Mononuclear cell (primary cell): ENCODE measurements around the gene ALG14. TPM values are rescaled to one million over a fixed set of nuclear protein-coding genes. Genes with fewer than 3 reads are reported as not detected.

Experiments
- H3K27me3 ChIP-seq: 2 replicates; pipeline ENCODE4 v1.6.0; 2011; ENCODE audit warnings: low read length, control low read depth; ENCODE audit not compliant: insufficient read depth
- H3K4me1 ChIP-seq: 2 replicates; pipeline ENCODE4 v1.5.1; 2011; ENCODE audit warnings: mild to moderate bottlenecking, low read length, control low read depth; ENCODE audit not compliant: insufficient read depth
- H3K4me3 ChIP-seq: 2 replicates; pipeline ENCODE4 v1.5.1; 2011; ENCODE audit warnings: mild to moderate bottlenecking, low read length, moderate library complexity
- H3K9me3 ChIP-seq: 2 replicates; pipeline ENCODE4 v1.5.1; 2011; ENCODE audit warnings: low read depth, mild to moderate bottlenecking, control low read depth, low read length
- total RNA-seq: library from RNA; depleted of rRNA; stranded (reverse); fragments of >200 nt; gene quantifications from one replicate; pipeline ENCODE4 v1.2.3, GENCODE V29; 2012

The ALG14 gene, protein sequence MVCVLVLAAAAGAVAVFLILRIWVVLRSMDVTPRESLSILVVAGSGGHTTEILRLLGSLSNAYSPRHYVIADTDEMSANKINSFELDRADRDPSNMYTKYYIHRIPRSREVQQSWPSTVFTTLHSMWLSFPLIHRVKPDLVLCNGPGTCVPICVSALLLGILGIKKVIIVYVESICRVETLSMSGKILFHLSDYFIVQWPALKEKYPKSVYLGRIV
- 0.21 TPM for total RNA-seq

DNA sequence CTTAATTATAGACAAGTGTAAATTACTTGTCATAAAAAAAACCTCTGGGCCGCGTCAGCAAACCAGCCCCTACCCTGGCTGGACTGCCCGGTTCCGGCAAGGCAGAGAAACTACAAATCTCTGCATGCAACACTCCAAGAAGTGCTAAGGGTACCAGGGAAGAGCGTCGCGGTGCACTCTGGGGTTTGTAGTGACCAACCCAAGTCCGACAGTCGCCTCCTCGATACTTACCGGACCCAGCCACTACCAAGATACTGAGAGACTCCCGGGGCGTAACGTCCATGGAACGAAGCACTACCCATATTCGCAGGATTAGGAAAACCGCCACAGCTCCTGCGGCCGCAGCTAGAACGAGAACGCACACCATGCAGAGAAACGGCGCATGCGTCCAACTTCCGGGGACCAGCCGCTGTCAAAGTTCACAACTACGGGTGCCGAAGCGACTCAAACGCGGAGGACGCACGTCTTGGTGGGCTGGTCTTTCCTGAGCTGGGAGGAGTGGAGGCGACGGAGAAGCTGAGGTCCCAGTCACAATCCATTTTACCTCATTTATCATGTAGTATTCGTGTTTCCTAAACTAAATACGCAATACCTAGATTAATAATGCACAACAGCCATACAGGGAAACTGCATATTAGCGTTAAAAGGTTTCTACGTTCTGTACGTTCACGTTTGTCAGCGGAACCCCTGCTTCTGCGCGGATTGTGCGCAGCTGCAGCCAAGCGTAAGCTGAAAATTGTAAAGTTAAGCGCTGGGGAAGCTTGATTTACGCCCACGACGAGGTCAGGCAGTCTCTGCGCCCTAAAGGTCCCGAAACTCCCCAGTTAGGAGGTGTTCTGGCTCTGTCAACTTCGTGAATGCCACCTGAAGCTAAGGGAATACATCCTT lies at the start of gene ALG14:
ALG14 (minus strand) TSS at position 420 of the 888 bp plus-strand sequence; CDS start at position 367, 53 bp downstream.
- no peaks in the 10 kb centered on the region for H3K9me3 ChIP-seq
- peak within 1 kb of the TSS; percentile 63 for H3K4me3 ChIP-seq

DNA sequence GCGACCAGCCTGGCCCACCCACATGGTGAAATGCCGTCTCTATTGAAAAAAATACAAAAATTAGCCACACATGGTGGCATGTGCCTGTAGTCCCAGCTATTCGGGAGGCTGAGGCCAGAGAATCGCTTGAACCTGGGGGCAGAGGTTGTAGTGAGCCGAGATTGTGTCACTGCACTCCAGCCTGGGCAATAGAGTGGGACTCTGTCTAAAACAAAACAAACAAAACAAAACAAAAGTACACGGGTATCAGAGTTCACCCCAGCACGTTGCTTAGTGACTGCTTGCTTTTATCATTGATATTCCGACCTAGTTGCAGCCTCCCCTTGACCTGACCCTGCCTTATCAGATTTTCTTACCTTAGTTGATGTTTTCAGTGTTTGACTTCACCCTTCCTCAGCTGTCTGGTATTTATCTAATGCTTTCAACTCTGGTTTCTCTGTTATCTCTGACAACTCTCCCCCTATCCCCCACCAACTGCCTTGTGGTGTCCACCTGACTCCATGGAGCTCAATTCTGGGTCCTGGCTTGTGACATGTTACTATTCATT lies 49.5 kb upstream of the ALG14 start:
- Histone ChIP-seq H3K9me3 (no peaks in the 10 kb centered on the region), H3K4me3 (no peak overlapping the region), H3K4me1 (peaks cover 8% of the 10 kb centered on the region), H3K27me3 (peaks cover 44% of the 10 kb centered on the region)

More for the DNA sequence above, at the start of gene ALG14:
- Histone ChIP-seq H3K4me1 (peaks cover 15% of the 10 kb centered on the region), H3K27me3 (no peaks in the 10 kb centered on the region)

DNA sequence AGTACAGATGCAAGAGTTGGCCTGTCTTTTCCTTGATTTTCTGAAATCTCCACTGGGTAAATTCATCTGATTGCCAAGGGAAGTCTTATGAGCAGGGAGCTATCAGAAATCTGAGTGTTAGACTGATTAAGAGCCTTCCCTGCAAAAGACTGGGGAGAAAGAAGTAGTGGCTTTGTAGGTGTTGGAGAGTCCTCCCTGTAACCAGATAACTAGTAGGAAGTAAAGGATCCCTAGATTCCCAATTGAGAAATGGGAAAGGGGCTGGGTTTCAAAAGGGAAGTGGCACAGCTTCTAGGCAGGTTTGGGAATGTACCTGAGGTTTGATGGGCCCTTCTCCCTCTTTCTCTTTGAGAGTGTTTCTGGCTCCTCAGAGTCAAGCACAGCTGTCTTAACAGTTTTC lies 46.5 kb upstream of the ALG14 start:
- no peaks in the 10 kb centered on the region for H3K9me3 ChIP-seq
- H3K4me1 ChIP-seq = peaks cover 15% of the 10 kb centered on the region
- peaks cover 61% of the 10 kb centered on the region for H3K27me3 ChIP-seq
- H3K4me3 ChIP-seq = no peak overlapping the region

DNA sequence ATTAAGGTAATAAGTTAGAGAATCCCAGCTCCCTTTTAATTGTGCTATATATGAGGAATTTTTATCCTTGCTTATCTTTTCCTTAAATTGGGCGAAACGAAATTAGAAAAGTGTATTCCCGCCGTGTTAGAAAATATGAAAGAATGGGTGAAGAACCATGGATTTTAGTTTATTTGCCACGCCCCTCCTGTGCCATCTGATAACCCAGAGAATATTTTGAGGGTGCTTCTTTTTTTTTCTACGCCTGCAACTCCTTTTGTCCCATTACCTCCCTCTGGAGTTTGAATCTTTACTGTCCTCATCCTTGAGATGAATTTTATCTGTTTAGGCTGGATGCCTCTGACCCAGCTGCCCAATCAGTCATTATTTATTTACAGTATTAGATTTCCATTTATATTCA lies 46.0 kb upstream of the ALG14 start:
- H3K9me3 ChIP-seq = no peaks in the 10 kb centered on the region
- peaks cover 15% of the 10 kb centered on the region for H3K4me1 ChIP-seq
- H3K27me3 ChIP-seq = peaks cover 66% of the 10 kb centered on the region
- no peak overlapping the region for H3K4me3 ChIP-seq

DNA sequence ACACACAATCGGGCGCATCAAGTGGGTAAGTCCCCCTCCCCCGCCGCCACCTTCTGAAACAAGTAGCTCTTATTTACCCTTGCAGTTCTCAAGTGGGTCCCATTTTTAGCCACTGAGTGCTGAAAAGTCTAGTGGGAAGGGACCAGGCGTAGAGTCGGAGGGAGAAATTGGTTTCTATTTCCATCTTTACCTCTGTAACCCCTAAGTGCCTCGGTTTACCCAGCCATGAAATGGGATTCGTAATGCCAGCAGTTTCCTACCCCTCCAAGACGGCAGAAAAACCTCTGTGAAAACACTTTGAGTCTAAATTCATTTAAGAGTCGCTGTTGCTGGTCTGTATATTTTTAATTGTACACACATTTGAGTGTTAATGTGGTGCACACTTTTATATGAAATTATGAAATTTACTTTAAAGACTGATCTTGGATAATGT lies 45.3 kb upstream of the ALG14 start:
- Histone ChIP-seq H3K4me3 (peak overlapping the region; percentile 48), H3K9me3 (no peaks in the 10 kb centered on the region), H3K27me3 (peaks cover 66% of the 10 kb centered on the region), H3K4me1 (peaks cover 15% of the 10 kb centered on the region)

DNA sequence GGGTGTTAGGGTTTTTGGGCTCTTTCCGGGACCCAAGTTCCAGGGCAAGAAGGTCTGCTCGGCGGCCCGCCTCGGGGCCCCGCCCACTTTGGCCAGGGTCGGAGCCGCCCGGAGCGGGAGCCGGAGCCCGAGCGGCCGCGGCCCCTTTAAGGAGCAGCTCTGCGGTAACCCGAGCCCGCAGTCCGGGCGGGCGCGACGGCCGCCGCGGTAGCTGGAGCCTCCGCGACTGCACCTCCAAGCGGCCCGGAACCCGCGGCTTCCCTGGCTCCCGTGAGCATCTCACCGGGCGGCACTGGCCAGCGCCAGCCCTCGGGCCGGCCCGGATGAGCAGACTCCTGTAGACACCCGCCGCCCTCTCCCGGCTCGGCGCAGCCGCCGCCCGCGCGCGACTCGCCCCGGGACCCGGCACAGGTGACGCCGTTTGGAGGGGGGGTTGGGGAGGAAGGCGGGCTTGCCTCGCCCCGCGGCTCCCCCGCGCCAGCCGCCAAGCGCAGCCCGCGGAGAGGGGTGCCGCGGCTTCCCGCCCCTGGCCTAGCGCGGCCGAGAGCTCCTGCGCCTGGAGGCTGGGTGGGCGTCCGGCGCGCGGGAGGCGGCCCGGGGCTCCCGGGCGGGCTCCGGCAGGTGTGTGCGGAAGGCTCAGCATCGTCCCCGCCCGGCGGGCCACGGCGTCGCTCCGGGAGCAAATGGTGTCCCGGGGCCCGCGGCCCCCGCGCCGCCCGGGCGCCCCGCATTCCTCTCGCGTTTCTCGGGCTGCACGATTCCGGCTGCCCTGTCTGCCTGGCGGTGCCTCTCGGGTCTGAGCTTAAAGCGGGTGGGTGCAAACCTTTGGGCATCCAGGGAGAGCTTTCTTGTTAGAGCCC lies 44.7 kb upstream of the ALG14 start, which contains the start of gene TLCD4:
TLCD4 (plus strand) TSS at position 149 of the 860 bp plus-strand sequence. CDS start 26,547 bp downstream, outside the sequence.
- Histone ChIP-seq H3K4me3 (peak within 1 kb of the TSS; percentile 48), H3K4me1 (peaks cover 15% of the 10 kb centered on the region), H3K9me3 (no peaks in the 10 kb centered on the region), H3K27me3 (peaks cover 65% of the 10 kb centered on the region)

DNA sequence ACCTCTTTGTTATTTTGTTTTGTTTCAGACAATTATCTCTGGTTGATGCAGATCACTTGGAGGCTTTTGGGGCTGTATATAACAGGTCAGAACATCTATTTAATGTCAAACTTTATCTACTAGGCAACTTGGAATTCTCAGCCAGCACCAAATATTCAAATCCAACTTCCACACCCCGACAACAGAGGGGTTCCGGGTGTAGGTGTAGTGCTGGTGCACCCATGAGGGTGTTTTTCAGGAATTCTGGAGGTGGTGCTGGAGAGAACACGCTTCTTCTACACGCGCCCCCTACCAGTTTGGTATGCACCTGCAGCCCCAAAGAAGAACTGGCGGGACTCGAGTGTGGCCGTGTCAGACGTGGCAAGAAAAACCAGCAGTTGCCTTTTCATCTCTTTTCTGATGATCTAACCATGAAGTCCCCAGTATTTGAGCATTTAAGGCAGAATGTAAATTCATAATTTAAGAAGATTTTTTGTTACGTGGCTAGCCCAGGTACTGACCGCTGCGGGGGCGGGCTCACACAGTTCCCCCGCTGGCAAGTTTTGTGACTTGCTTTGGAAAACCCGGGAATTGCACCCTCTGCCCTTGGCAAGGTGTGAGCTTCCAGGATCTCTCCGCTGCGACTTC lies 43.9 kb upstream of the ALG14 start:
- H3K27me3 ChIP-seq = peaks cover 67% of the 10 kb centered on the region
- peaks cover 15% of the 10 kb centered on the region for H3K4me1 ChIP-seq
- H3K9me3 ChIP-seq = no peaks in the 10 kb centered on the region
- H3K4me3 ChIP-seq = peak overlapping the region; percentile 48

DNA sequence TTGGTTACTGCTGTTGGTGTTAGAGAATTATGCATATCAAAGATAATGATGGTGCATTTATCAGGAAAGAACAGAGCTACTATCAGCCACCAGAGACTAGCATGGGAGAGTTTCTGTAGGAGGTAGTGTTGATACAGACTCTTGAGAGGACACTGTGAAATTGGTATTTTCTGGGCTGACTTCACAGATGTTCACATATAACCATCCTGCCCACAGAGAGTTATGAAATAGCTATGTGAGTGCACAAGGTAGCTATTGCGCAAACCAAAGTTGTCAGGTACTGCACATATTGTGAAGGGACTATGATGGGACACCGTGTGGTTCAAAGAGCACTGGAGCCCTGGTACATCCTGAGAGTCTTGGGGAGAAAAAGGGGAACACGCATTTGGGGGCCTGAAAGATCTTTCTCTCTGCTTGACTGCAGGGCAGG lies 43.0 kb upstream of the ALG14 start:
- H3K27me3 ChIP-seq = peaks cover 66% of the 10 kb centered on the region
- no peak overlapping the region for H3K4me3 ChIP-seq
- no peaks in the 10 kb centered on the region for H3K9me3 ChIP-seq
- H3K4me1 ChIP-seq = peaks cover 15% of the 10 kb centered on the region

DNA sequence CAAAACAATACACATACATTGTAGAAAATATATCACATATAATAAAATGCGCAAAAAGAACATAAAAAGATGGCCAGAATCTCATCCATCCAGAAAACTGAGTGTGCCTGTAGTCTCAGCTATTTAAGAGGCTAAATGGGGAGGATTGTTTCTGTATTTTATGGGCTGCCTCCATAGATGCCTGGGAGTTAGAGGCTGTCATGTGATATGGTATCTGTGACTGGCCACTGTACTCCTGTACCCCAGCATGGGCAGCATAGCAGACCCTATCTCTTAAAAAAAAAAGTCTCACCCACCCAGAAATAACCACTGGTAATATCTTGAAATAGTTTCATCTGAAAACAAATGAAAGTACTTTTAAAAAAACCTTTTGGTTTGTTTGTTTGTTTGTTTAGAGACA lies 40.9 kb upstream of the ALG14 start:
- peaks cover 15% of the 10 kb centered on the region for H3K4me1 ChIP-seq
- peaks cover 52% of the 10 kb centered on the region for H3K27me3 ChIP-seq
- no peak overlapping the region for H3K4me3 ChIP-seq
- no peaks in the 10 kb centered on the region for H3K9me3 ChIP-seq

DNA sequence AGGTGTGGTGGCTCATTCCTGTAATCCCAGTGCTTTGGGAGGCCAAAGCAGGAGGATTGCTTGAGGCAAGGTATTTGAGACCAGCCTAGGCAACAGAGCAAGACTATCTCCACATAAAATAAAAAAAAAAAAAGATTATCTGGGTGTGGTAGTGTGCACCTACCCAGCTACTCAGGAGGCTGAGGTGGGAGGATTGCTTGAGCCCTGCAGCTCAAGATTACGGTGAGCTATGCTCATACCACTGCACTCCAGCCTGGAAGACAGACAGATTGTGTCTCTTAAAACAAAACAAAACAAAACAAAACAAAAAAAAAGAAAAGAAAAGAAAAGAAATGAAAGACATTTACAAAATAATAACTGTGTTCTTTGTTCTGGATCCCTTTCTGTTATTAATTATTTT lies 38.3 kb upstream of the ALG14 start:
- Histone ChIP-seq H3K27me3 (peaks cover 32% of the 10 kb centered on the region), H3K9me3 (no peaks in the 10 kb centered on the region), H3K4me3 (no peak overlapping the region), H3K4me1 (no peaks in the 10 kb centered on the region)

DNA sequence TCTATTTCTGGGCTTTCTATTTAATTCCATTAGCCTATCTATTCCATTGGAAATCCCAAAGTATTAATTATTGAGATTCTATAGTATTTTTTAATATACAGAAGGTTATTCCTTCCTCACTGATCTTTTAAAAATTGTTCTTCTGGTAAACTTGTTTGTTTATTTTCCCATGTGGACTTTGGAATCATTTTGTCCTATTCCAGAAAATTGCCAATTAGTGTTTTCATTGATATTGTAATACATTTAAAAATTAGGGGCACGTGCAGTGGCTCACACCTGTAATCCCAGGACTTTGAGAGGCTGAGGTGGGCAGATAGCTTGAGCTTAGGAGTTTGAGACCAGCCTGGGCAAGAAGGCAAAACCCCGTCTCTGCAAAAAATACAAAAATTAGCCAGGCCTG lies 36.0 kb upstream of the ALG14 start:
- H3K4me1 ChIP-seq = no peaks in the 10 kb centered on the region
- no peaks in the 10 kb centered on the region for H3K9me3 ChIP-seq
- H3K27me3 ChIP-seq = peaks cover 20% of the 10 kb centered on the region
- no peak overlapping the region for H3K4me3 ChIP-seq

DNA sequence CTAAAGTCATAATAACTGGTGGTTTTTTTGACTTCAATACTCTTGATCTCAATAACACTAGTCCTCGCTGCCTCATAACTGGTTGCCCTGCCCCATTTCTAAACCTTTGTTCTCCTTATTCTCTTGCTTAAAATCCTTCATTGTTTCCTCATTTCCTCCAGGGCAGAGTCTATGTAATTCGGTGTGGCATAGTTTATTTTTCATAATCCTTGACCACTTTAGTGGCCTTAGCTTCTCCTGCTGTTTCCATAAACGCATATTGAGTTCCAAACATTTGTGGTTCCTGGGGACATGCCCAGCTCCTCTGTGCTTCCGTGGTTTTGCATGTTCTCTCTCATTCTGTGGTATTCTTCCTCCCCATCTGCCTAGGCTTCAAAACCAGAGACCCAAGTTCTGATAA lies 25.4 kb upstream of the ALG14 start:
- peaks cover 5% of the 10 kb centered on the region for H3K27me3 ChIP-seq
- no peaks in the 10 kb centered on the region for H3K9me3 ChIP-seq
- no peak overlapping the region for H3K4me3 ChIP-seq
- H3K4me1 ChIP-seq = peaks cover 15% of the 10 kb centered on the region

DNA sequence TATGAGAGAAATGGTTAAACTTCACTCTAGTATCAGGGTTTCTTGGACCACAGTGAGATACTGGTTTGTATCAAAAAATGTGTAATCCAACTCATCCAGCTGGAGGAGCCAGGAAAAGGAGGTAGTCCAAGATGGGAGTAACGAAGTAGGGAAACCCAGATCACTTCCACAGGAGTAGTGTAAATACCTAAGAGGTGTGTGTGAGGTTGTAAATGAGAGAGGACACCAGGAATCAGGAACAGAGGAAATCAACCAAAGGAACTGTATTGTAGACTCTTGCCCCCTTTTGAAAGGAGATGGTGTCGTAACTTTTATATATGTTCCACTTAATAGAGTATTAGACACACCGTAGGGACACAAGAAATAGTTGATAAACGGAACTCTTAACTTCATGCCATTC lies 24.7 kb upstream of the ALG14 start:
- Histone ChIP-seq H3K9me3 (no peaks in the 10 kb centered on the region), H3K4me3 (no peak overlapping the region), H3K4me1 (peaks cover 15% of the 10 kb centered on the region), H3K27me3 (peaks cover 4% of the 10 kb centered on the region)

DNA sequence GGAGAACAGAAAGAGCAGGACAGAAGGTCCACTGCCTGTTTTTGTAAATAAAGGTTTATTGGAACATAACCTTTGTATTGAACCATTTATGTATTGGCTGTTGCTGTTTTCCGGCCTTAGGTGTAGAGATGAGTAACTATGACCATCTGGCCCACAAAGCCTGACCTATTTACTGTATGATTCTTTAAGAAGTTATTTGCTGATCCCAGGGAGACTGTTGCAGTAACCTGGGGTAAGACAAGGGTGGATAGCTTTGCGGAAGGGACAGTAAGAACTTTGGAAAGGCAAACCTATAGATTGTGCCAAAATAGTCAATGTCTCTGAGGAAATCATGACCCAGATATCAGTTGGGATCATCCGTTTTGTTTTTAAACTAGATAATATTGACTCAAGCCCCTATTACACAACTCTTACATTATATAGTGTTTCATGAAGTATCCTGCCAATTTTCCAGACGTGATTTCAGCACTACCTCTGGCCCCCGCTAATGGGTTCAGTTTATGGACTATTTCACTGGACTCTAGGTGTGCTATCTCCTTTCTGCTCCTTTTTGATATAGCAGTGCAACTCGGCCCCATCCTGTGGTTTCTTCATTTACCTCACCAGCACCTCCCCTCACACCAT lies 23.6 kb upstream of the ALG14 start:
- H3K4me1 ChIP-seq = peaks cover 15% of the 10 kb centered on the region
- no peaks in the 10 kb centered on the region for H3K27me3 ChIP-seq
- no peak overlapping the region for H3K4me3 ChIP-seq
- H3K9me3 ChIP-seq = no peaks in the 10 kb centered on the region
